ENCODE data around the gene OPALIN. TPM values are rescaled to one million over a fixed set of nuclear protein-coding genes. Genes with fewer than 3 reads are reported as not detected.

Gene OPALIN
- polyA plus RNA-seq, 1 donor from 2014 or later: not detected

DNA sequence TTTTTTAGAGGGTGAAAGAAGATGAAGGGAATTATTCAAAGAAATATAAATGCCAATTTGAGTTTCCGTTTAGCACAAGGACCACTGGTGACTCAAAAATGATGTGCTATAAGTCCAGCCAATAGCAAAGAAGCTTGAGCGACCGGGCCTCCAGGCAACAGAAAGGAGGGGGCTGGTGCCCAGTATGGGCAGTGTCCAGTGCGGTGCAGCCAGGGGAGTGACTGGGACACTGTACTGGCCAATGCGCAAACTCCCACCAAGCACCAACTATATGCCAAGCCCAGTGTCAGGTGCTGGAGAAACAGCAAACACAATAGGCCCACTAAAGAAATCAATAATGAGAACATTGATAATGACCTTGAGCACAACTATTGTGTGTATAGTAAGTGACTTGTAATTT lies 10.2 kb upstream of the OPALIN start:
- H3K79me2 ChIP-seq (replicated peaks; ENCODE audit: insufficient read depth, low read length): no peaks in the 10 kb centered on the region
- H3K27me3 ChIP-seq (ENCODE audit: insufficient read depth, low read depth, low read length): no peaks in the 10 kb centered on the region
- no peaks in the 10 kb centered on the region for H3K9me3 ChIP-seq (ENCODE audit: low read length)
- H3K4me3 ChIP-seq (ENCODE audit: low read length): no peak overlapping the region
- H3K36me3 ChIP-seq (ENCODE audit: insufficient read depth, low read length): no peaks in the 10 kb centered on the region
- no peak overlapping the region for H3K27ac ChIP-seq (ENCODE audit: low read length)
- H4K20me1 ChIP-seq (ENCODE audit: insufficient read depth): no peaks in the 10 kb centered on the region
- H3K9ac ChIP-seq (ENCODE audit: low read length): no peak overlapping the region
- TF ChIP-seq EP300 (conservative IDR thresholded peaks at IDR 0.05; ENCODE audit: poor library complexity, severe bottlenecking): no peak
- no peak for TF ChIP-seq TAF1 (IDR thresholded peaks at IDR 0.05; ENCODE audit: low read depth)
- no peak for TF ChIP-seq SMC3 (conservative IDR thresholded peaks at IDR 0.05; ENCODE audit: poor library complexity)
- TF ChIP-seq MXI1 (conservative IDR thresholded peaks at IDR 0.05; ENCODE audit: poor library complexity, severe bottlenecking): no peak
- TF ChIP-seq POLR2AphosphoS5 (IDR thresholded peaks at IDR 0.05): no peak
- TF ChIP-seq, protein P1, sequence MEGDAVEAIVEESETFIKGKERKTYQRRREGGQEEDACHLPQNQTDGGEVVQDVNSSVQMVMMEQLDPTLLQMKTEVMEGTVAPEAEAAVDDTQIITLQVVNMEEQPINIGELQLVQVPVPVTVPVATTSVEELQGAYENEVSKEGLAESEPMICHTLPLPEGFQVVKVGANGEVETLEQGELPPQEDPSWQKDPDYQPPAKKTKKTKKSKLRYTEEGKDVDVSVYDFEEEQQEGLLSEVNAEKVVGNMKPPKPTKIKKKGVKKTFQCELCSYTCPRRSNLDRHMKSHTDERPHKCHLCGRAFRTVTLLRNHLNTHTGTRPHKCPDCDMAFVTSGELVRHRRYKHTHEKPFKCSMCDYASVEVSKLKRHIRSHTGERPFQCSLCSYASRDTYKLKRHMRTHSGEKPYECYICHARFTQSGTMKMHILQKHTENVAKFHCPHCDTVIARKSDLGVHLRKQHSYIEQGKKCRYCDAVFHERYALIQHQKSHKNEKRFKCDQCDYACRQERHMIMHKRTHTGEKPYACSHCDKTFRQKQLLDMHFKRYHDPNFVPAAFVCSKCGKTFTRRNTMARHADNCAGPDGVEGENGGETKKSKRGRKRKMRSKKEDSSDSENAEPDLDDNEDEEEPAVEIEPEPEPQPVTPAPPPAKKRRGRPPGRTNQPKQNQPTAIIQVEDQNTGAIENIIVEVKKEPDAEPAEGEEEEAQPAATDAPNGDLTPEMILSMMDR (IDR thresholded peaks at IDR 0.05; ENCODE audit: poor library complexity, severe bottlenecking): no peak
- no peak for TF ChIP-seq RAD21 (conservative IDR thresholded peaks at IDR 0.05)
- TF ChIP-seq, protein P2, sequence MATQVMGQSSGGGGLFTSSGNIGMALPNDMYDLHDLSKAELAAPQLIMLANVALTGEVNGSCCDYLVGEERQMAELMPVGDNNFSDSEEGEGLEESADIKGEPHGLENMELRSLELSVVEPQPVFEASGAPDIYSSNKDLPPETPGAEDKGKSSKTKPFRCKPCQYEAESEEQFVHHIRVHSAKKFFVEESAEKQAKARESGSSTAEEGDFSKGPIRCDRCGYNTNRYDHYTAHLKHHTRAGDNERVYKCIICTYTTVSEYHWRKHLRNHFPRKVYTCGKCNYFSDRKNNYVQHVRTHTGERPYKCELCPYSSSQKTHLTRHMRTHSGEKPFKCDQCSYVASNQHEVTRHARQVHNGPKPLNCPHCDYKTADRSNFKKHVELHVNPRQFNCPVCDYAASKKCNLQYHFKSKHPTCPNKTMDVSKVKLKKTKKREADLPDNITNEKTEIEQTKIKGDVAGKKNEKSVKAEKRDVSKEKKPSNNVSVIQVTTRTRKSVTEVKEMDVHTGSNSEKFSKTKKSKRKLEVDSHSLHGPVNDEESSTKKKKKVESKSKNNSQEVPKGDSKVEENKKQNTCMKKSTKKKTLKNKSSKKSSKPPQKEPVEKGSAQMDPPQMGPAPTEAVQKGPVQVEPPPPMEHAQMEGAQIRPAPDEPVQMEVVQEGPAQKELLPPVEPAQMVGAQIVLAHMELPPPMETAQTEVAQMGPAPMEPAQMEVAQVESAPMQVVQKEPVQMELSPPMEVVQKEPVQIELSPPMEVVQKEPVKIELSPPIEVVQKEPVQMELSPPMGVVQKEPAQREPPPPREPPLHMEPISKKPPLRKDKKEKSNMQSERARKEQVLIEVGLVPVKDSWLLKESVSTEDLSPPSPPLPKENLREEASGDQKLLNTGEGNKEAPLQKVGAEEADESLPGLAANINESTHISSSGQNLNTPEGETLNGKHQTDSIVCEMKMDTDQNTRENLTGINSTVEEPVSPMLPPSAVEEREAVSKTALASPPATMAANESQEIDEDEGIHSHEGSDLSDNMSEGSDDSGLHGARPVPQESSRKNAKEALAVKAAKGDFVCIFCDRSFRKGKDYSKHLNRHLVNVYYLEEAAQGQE (IDR thresholded peaks at IDR 0.05; ENCODE audit: borderline replicate concordance): no peak
- TF ChIP-seq EZH2 (IDR thresholded peaks at IDR 0.05; ENCODE audit: borderline replicate concordance, insufficient read depth, low read length, poor library complexity, severe bottlenecking): no peak
- H3K9me2 ChIP-seq (ENCODE audit: insufficient read depth, low read length): no peaks in the 10 kb centered on the region
- no peak overlapping the region for H3K4me2 ChIP-seq (ENCODE audit: low read length)
- H2AFZ ChIP-seq (ENCODE audit: low read depth, low read length): no peak overlapping the region
- no peaks in the 10 kb centered on the region for H3F3A ChIP-seq (ENCODE audit: insufficient read depth, low read length, poor library complexity, severe bottlenecking)

- Histone ChIP-seq H4K20me1 (ENCODE audit: insufficient read depth) (no peaks in the 10 kb centered on the region), H3K4me2 (ENCODE audit: low read length) (no peak overlapping the region), H3K4me3 (ENCODE audit: low read length) (no peak overlapping the region), H3K9me2 (ENCODE audit: insufficient read depth, low read length) (no peaks in the 10 kb centered on the region), H3K9ac (ENCODE audit: low read length) (no peak overlapping the region), H3K79me2 (replicated peaks; ENCODE audit: insufficient read depth, low read length) (no peaks in the 10 kb centered on the region), H3K27me3 (ENCODE audit: insufficient read depth, low read depth, low read length) (no peaks in the 10 kb centered on the region), H3K27ac (ENCODE audit: low read length) (no peak overlapping the region), H3K36me3 (ENCODE audit: insufficient read depth, low read length) (no peaks in the 10 kb centered on the region), H3F3A (ENCODE audit: insufficient read depth, low read length, poor library complexity, severe bottlenecking) (no peaks in the 10 kb centered on the region), H2AFZ (ENCODE audit: low read depth, low read length) (no peak overlapping the region), H3K9me3 (ENCODE audit: low read length) (no peaks in the 10 kb centered on the region)
- TF ChIP-seq, protein P2 (IDR thresholded peaks at IDR 0.05; ENCODE audit: borderline replicate concordance): no peak
- TF ChIP-seq POLR2AphosphoS5 (IDR thresholded peaks at IDR 0.05) (no peak), SMC3 (conservative IDR thresholded peaks at IDR 0.05; ENCODE audit: poor library complexity) (no peak), RAD21 (conservative IDR thresholded peaks at IDR 0.05) (no peak), MXI1 (conservative IDR thresholded peaks at IDR 0.05; ENCODE audit: poor library complexity, severe bottlenecking) (no peak), EP300 (conservative IDR thresholded peaks at IDR 0.05; ENCODE audit: poor library complexity, severe bottlenecking) (no peak), TAF1 (IDR thresholded peaks at IDR 0.05; ENCODE audit: low read depth) (no peak), EZH2 (IDR thresholded peaks at IDR 0.05; ENCODE audit: borderline replicate concordance, insufficient read depth, low read length, poor library complexity, severe bottlenecking) (no peak)
- TF ChIP-seq, protein P1 (IDR thresholded peaks at IDR 0.05; ENCODE audit: poor library complexity, severe bottlenecking): no peak
These were observed 8.7 kb upstream of the OPALIN start for GRCh38 chr10:96367470-96367869.
